ENCODE data around the gene DNAI1. TPM values are rescaled to one million over a fixed set of nuclear protein-coding genes. Genes with fewer than 3 reads are reported as not detected.

Gene DNAI1
- total RNA-seq, 2 donors from 2014 or later: 2.5 to 4.1 TPM

GRCh38 chr9:34514816-34515215 is 56.2 kb downstream of the DNAI1 start:
- no peak overlapping the region for H3K4me3 ChIP-seq (ENCODE audit: low read length)
- H3K36me3 Mint-ChIP-seq (ENCODE audit: low read depth): no peaks in the 10 kb centered on the region
- TF ChIP-seq, protein P1, sequence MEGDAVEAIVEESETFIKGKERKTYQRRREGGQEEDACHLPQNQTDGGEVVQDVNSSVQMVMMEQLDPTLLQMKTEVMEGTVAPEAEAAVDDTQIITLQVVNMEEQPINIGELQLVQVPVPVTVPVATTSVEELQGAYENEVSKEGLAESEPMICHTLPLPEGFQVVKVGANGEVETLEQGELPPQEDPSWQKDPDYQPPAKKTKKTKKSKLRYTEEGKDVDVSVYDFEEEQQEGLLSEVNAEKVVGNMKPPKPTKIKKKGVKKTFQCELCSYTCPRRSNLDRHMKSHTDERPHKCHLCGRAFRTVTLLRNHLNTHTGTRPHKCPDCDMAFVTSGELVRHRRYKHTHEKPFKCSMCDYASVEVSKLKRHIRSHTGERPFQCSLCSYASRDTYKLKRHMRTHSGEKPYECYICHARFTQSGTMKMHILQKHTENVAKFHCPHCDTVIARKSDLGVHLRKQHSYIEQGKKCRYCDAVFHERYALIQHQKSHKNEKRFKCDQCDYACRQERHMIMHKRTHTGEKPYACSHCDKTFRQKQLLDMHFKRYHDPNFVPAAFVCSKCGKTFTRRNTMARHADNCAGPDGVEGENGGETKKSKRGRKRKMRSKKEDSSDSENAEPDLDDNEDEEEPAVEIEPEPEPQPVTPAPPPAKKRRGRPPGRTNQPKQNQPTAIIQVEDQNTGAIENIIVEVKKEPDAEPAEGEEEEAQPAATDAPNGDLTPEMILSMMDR (conservative IDR thresholded peaks at IDR 0.05): no peak
- H3K27ac ChIP-seq (ENCODE audit: low read depth, low read length): no peak overlapping the region
- H3K36me3 ChIP-seq (ENCODE audit: control insufficient read depth, insufficient read depth, low read length): no peaks in the 10 kb centered on the region
- WGBS, 2 experiments (ENCODE audit: insufficient coverage in 1 of 2, insufficient read length in 1 of 2): 94 to 100% methylated on average over 2 to 3 of the region's 3 CpGs
- peaks cover 6% of the 10 kb centered on the region for H3K27me3 Mint-ChIP-seq (ENCODE audit: insufficient read depth)
- peaks cover 9% of the 10 kb centered on the region for H3K4me1 ChIP-seq (ENCODE audit: control insufficient read depth, insufficient read depth, low read length)
- no peak overlapping the region for H3K4me3 Mint-ChIP-seq
- no peak overlapping the region for H3K9ac ChIP-seq (ENCODE audit: extremely low read depth, low read length, poor library complexity, severe bottlenecking)
- no peak overlapping the region for H3K27ac Mint-ChIP-seq
- DNase-seq: no peak
- no peaks in the 10 kb centered on the region for H3K27me3 ChIP-seq (ENCODE audit: control insufficient read depth, insufficient read depth, low read length, poor library complexity, severe bottlenecking)
- H3K9me3 ChIP-seq (ENCODE audit: control insufficient read depth, low read length): no peaks in the 10 kb centered on the region
- H3K4me1 Mint-ChIP-seq: peaks cover 38% of the 10 kb centered on the region
- H3K9me3 Mint-ChIP-seq: no peaks in the 10 kb centered on the region

- WGBS, 2 experiments (ENCODE audit: insufficient coverage in 1 of 2, insufficient read length in 1 of 2): 91 to 100% methylated on average over 3 of the region's 3 CpGs
- peaks cover 27% of the 10 kb centered on the region for H3K4me1 Mint-ChIP-seq
- no peak overlapping the region for H3K4me3 ChIP-seq (ENCODE audit: low read length)
- no peaks in the 10 kb centered on the region for H3K36me3 ChIP-seq (ENCODE audit: control insufficient read depth, insufficient read depth, low read length)
- no peak overlapping the region for H3K9ac ChIP-seq (ENCODE audit: extremely low read depth, low read length, poor library complexity, severe bottlenecking)
- no peak overlapping the region for H3K27ac Mint-ChIP-seq
- H3K4me3 Mint-ChIP-seq: no peak overlapping the region
- no peaks in the 10 kb centered on the region for H3K9me3 Mint-ChIP-seq
- no peaks in the 10 kb centered on the region for H3K36me3 Mint-ChIP-seq (ENCODE audit: low read depth)
- H3K27me3 Mint-ChIP-seq (ENCODE audit: insufficient read depth): peaks cover 9% of the 10 kb centered on the region
- no peak for DNase-seq
- H3K27me3 ChIP-seq (ENCODE audit: control insufficient read depth, insufficient read depth, low read length, poor library complexity, severe bottlenecking): peaks cover 7% of the 10 kb centered on the region
- no peaks in the 10 kb centered on the region for H3K9me3 ChIP-seq (ENCODE audit: control insufficient read depth, low read length)
- H3K27ac ChIP-seq (ENCODE audit: low read depth, low read length): no peak overlapping the region
- peaks cover 9% of the 10 kb centered on the region for H3K4me1 ChIP-seq (ENCODE audit: control insufficient read depth, insufficient read depth, low read length)
- TF ChIP-seq, protein P1 (conservative IDR thresholded peaks at IDR 0.05): no peak
Measured at GRCh38 chr9:34515959-34516358, 57.4 kb downstream of the DNAI1 start.

DNA sequence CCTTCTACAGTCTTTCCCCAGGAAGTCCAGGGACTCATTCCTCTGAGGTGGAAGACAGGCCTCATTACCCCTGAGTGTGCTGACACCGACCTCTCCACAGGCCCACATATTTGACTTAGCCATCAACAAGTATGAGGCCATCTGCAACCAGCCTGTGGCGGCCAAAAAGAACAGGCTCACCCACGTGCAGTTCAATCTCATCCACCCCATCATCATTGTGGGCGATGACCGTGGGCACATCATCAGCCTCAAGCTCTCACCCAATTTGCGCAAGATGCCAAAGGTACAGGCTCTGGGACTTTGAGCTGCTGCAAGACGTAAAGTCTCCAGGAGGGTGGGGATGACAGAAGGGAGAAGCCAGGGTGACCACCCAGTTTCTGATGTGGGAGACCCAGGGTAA is 58.6 kb downstream of the DNAI1 start:
- Mint-ChIP-seq H3K27ac (no peak overlapping the region), H3K9me3 (no peaks in the 10 kb centered on the region), H3K4me1 (peaks cover 19% of the 10 kb centered on the region), H3K36me3 (ENCODE audit: low read depth) (no peaks in the 10 kb centered on the region), H3K4me3 (no peak overlapping the region), H3K27me3 (ENCODE audit: insufficient read depth) (peaks cover 15% of the 10 kb centered on the region)
- Histone ChIP-seq H3K9ac (ENCODE audit: extremely low read depth, low read length, poor library complexity, severe bottlenecking) (no peak overlapping the region), H3K4me3 (ENCODE audit: low read length) (no peak overlapping the region), H3K27me3 (ENCODE audit: control insufficient read depth, insufficient read depth, low read length, poor library complexity, severe bottlenecking) (peaks cover 19% of the 10 kb centered on the region), H3K9me3 (ENCODE audit: control insufficient read depth, low read length) (no peaks in the 10 kb centered on the region), H3K4me1 (ENCODE audit: control insufficient read depth, insufficient read depth, low read length) (peaks cover 9% of the 10 kb centered on the region), H3K36me3 (ENCODE audit: control insufficient read depth, insufficient read depth, low read length) (no peaks in the 10 kb centered on the region), H3K27ac (ENCODE audit: low read depth, low read length) (no peak overlapping the region)
- TF ChIP-seq, protein P1 (conservative IDR thresholded peaks at IDR 0.05): no peak
- DNase-seq: no peak
- WGBS, 2 experiments (ENCODE audit: insufficient coverage in 1 of 2, insufficient read length in 1 of 2): 80 to 90% methylated on average over 1 to 7 of the region's 7 CpGs

Data from endodermal cell (in vitro differentiated cells).